T-helper 2 cell treated with Interferon-gamma antibody and Interleukin-4, amounts not matched to agents 5 μg/mL and 100 μg/mL, for 36 hours (primary cell): ENCODE data around the gene ALDH1A1.

Experiments
- DNase-seq: peaks from one replicate; pipeline ENCODE4 v3.0.0; 2021; ENCODE audit warnings: low spot score
- H3K27ac Mint-ChIP-seq: one replicate; pipeline ENCODE4 v1.8.0; 2021; ENCODE audit warnings: mild to moderate bottlenecking, mixed read lengths
- H3K27me3 Mint-ChIP-seq: one replicate; pipeline ENCODE4 v1.8.0; 2021; ENCODE audit warnings: low read depth, mixed read lengths
- H3K36me3 Mint-ChIP-seq: one replicate; pipeline ENCODE4 v1.8.0; 2021; ENCODE audit warnings: low read depth, mixed read lengths
- H3K4me1 Mint-ChIP-seq: one replicate; pipeline ENCODE4 v1.8.0; 2021; ENCODE audit warnings: low read depth, mixed read lengths
- H3K4me3 Mint-ChIP-seq: one replicate; pipeline ENCODE4 v1.8.0; 2022; ENCODE audit warnings: mild to moderate bottlenecking, moderate library complexity, mixed read lengths
- H3K9me3 Mint-ChIP-seq: one replicate; pipeline ENCODE4 v1.8.0; 2021; ENCODE audit warnings: mixed read lengths

Gene ALDH1A1

DNA sequence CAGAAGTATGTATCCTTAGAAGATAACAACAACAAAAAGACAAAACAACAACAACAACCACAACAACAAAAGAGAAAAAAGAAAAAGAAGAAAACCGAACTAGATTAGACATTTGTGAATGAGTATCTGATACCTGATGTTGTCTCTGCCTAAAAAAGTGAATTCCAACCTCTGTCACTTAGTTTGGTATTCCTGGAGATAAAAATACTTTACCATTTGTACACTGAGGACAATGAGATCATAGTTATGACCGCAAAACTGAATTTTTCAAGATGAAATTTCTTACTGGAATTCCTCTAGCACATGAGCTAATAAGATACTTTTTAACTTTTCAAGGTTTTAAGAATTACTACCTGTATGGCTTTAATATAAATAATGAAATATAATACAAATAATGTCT lies 54.5 kb downstream of the ALDH1A1 start:
- H3K4me3 Mint-ChIP-seq: no peak overlapping the region
- no peaks in the 10 kb centered on the region for H3K9me3 Mint-ChIP-seq
- DNase-seq: no peak
- no peak overlapping the region for H3K27ac Mint-ChIP-seq
- no peaks in the 10 kb centered on the region for H3K36me3 Mint-ChIP-seq
- no peaks in the 10 kb centered on the region for H3K4me1 Mint-ChIP-seq
- H3K27me3 Mint-ChIP-seq: no peaks in the 10 kb centered on the region

GRCh38 chr9:72897069-72897649 lies 55.7 kb downstream of the ALDH1A1 start:
- Mint-ChIP-seq H3K4me3 (no peak overlapping the region), H3K9me3 (no peaks in the 10 kb centered on the region), H3K27ac (no peak overlapping the region), H3K4me1 (no peaks in the 10 kb centered on the region), H3K27me3 (no peaks in the 10 kb centered on the region), H3K36me3 (no peaks in the 10 kb centered on the region)
- DNase-seq: no peak

- no peaks in the 10 kb centered on the region for H3K4me1 Mint-ChIP-seq
- DNase-seq: no peak
- no peak overlapping the region for H3K4me3 Mint-ChIP-seq
- no peaks in the 10 kb centered on the region for H3K27me3 Mint-ChIP-seq
- no peak overlapping the region for H3K27ac Mint-ChIP-seq
- no peaks in the 10 kb centered on the region for H3K9me3 Mint-ChIP-seq
- H3K36me3 Mint-ChIP-seq: no peaks in the 10 kb centered on the region
Observed at GRCh38 chr9:72896439-72896838, 56.4 kb downstream of the ALDH1A1 start.

DNA sequence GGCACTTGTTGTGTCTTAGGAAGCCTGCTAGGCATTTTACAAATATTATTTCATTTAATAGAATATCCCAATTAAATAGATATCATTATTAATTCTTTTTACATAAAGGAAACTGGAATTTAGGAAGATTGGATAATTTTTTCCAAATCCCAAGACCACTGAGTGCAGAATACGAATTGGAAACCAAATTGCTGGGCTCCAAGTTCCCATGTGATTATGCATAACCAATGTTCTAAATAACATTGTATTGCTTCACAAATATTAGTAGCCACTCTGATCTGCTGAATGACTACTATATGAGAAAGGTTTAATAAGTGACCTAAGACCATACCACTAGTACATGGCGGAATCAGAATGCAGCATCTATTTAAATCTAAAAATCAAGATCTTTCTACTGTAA lies 57.7 kb downstream of the ALDH1A1 start:
- Mint-ChIP-seq H3K27ac (no peak overlapping the region), H3K9me3 (no peaks in the 10 kb centered on the region), H3K27me3 (no peaks in the 10 kb centered on the region), H3K4me3 (no peak overlapping the region), H3K36me3 (no peaks in the 10 kb centered on the region), H3K4me1 (no peaks in the 10 kb centered on the region)
- DNase-seq: no peak

DNA sequence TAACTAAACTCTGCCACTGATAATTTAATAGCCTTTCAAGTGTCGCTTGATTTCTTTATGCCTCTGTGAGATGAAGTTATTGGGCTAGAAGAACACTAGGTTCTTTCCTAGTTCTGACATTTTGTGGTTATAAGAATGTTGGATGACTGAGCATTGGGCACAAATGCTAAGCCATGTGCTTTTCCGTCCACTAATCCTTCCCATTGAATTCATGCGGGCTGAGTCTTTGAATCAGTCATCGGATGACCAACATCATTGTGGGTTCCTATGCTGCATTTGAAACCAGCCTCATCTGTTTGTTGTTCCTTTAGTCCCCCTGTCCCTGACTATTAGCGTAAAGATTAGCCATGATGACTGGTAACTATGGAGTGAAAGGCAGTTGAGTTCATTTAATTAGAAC lies 58.5 kb downstream of the ALDH1A1 start:
- no peaks in the 10 kb centered on the region for H3K36me3 Mint-ChIP-seq
- DNase-seq: no peak
- no peak overlapping the region for H3K4me3 Mint-ChIP-seq

DNA sequence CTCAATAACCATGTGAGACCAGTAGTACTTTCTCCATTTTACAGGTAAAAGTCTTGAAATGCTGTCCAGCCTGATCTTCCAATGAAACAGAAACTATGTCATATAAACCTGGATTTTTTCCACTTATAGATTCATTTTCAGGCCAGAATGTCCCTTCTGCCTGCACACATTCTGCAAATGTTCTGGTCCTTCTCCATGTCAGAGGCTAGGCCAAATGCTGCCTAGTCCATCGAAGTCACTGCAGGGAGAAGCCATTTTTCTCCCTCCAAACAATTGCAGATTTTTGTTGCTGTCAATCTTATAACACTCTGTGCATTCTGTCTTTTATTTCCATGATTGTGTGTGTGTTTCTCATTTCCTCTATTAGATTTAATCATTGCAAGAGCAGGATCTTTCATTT lies 59.4 kb downstream of the ALDH1A1 start:
- Mint-ChIP-seq H3K4me3 (no peak overlapping the region), H3K9me3 (no peaks in the 10 kb centered on the region), H3K36me3 (no peaks in the 10 kb centered on the region), H3K4me1 (no peaks in the 10 kb centered on the region), H3K27me3 (no peaks in the 10 kb centered on the region), H3K27ac (no peak overlapping the region)
- no peak for DNase-seq

More for the DNA sequence above, 58.5 kb downstream of the ALDH1A1 start:
- H3K9me3 Mint-ChIP-seq: no peaks in the 10 kb centered on the region
- H3K27me3 Mint-ChIP-seq: no peaks in the 10 kb centered on the region
- H3K27ac Mint-ChIP-seq: no peak overlapping the region
- no peaks in the 10 kb centered on the region for H3K4me1 Mint-ChIP-seq

DNA sequence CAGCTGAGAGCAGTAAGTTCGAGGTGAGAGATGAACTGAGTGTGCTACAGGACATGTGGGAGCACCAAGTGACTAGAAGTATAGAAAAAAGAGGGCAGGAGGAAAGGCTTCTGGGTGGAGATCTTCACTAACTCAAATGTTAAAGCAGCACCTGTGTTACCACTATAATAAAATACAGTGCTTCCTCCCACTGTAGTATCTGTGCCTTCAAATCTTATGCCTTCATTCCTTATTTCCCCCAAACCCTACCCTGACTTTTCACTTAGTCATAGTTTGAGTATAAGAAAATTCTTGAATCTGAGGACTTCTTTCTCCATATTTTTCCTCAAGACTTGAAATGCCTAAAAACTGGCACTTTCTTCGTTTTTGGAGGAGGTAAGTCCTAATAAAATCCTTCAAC lies 61.8 kb downstream of the ALDH1A1 start:
- no peak overlapping the region for H3K27ac Mint-ChIP-seq
- no peak overlapping the region for H3K4me3 Mint-ChIP-seq

DNA sequence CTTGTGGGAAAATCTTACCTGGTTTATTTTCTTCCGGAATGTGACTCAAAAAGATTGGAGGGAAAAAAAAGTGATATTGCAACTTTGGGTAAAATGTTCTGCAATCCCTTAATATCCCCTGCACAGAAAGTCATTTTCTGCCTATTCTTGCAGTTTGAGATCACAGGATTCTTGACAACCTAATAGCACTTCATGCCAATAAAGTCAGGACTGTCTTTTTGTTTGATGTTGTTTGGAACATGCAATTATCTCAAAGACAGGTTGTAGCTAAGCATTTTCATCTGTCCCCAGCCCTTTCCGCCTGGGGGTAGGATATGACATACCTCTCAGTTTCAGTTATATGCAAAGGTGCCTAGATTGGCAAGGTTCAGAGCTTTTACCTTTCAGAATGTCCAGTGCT lies 63.9 kb downstream of the ALDH1A1 start:
- H3K4me3 Mint-ChIP-seq: no peak overlapping the region
- H3K36me3 Mint-ChIP-seq: no peaks in the 10 kb centered on the region
- no peaks in the 10 kb centered on the region for H3K27me3 Mint-ChIP-seq

More for the DNA sequence above, 61.8 kb downstream of the ALDH1A1 start:
- DNase-seq: no peak
- Mint-ChIP-seq H3K4me1 (no peaks in the 10 kb centered on the region), H3K36me3 (no peaks in the 10 kb centered on the region), H3K9me3 (no peaks in the 10 kb centered on the region), H3K27me3 (no peaks in the 10 kb centered on the region)

DNA sequence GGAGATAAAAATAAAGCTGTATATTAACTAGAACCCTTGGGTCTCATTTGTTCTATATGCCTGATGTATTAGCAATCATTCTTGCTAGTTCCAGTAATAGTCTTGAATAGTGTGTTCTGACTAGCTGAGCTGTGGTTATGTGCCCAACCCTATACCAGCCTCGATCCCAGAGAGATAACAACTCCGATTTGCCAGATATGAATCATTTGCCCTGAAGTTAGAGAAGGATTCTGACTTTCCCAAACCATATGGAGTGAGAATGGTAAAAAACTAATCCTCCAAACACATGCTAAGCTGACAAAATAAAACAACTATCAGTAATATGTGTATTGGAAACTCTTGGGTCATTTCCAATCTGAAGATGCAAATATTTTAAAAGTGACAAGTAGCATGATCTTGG lies 64.8 kb downstream of the ALDH1A1 start:
- H3K9me3 Mint-ChIP-seq: no peaks in the 10 kb centered on the region
- no peak overlapping the region for H3K27ac Mint-ChIP-seq
- no peaks in the 10 kb centered on the region for H3K27me3 Mint-ChIP-seq
- DNase-seq: no peak
- no peak overlapping the region for H3K4me3 Mint-ChIP-seq
- H3K36me3 Mint-ChIP-seq: no peaks in the 10 kb centered on the region
- no peaks in the 10 kb centered on the region for H3K4me1 Mint-ChIP-seq

More for the DNA sequence above, 63.9 kb downstream of the ALDH1A1 start:
- no peaks in the 10 kb centered on the region for H3K4me1 Mint-ChIP-seq
- H3K9me3 Mint-ChIP-seq: no peaks in the 10 kb centered on the region
- no peak for DNase-seq
- H3K27ac Mint-ChIP-seq: no peak overlapping the region

DNA sequence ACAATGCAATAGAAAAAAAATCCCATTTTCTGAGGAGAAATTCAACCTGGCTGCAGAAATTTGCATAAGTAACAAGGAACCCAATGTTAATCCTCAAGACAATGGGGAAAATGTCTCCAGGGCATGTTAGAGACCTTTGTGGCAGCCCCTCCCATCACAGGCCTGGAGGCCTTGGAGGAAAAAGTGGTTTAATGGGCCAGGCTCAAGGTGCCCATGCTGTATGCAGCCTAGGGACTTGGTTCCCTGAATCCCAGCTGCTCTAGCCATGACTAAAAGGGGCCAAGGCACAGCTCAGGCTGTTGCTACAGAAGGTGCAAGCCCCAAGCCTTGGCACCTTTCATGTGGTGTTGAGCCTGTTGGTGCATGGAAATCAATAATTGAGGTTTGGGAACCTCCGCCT lies 66.5 kb downstream of the ALDH1A1 start:
- no peak overlapping the region for H3K27ac Mint-ChIP-seq
- H3K36me3 Mint-ChIP-seq: no peaks in the 10 kb centered on the region
- no peaks in the 10 kb centered on the region for H3K27me3 Mint-ChIP-seq
- H3K4me3 Mint-ChIP-seq: no peak overlapping the region
- no peak for DNase-seq
- no peaks in the 10 kb centered on the region for H3K9me3 Mint-ChIP-seq
- no peaks in the 10 kb centered on the region for H3K4me1 Mint-ChIP-seq

DNA sequence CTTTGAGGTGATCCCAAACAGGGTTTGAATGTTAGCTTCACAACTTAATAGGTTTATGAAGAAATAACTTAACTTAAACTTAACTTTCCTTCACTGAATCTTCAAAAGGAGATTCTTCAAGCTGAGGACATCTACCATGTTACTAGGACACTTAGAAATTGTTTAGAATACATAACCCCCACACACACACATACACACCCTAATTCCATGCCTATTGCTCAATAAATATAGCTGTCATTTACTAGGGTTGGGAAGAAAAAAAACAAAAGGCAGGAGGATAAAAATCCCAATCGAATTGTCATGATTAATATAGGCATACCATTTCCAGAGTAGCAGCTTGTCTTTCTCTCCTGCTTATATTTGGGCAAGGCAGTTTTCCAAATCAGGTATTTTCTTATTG lies 68.3 kb downstream of the ALDH1A1 start:
- no peaks in the 10 kb centered on the region for H3K36me3 Mint-ChIP-seq
- no peaks in the 10 kb centered on the region for H3K9me3 Mint-ChIP-seq
- no peak for DNase-seq
- no peaks in the 10 kb centered on the region for H3K4me1 Mint-ChIP-seq
- no peaks in the 10 kb centered on the region for H3K27me3 Mint-ChIP-seq
- no peak overlapping the region for H3K27ac Mint-ChIP-seq
- no peak overlapping the region for H3K4me3 Mint-ChIP-seq

GRCh38 chr9:72883875-72884274 lies 69.0 kb downstream of the ALDH1A1 start:
- Mint-ChIP-seq H3K9me3 (no peaks in the 10 kb centered on the region), H3K36me3 (no peaks in the 10 kb centered on the region), H3K27me3 (no peaks in the 10 kb centered on the region), H3K4me3 (no peak overlapping the region), H3K4me1 (no peaks in the 10 kb centered on the region), H3K27ac (no peak overlapping the region)
- no peak for DNase-seq

DNA sequence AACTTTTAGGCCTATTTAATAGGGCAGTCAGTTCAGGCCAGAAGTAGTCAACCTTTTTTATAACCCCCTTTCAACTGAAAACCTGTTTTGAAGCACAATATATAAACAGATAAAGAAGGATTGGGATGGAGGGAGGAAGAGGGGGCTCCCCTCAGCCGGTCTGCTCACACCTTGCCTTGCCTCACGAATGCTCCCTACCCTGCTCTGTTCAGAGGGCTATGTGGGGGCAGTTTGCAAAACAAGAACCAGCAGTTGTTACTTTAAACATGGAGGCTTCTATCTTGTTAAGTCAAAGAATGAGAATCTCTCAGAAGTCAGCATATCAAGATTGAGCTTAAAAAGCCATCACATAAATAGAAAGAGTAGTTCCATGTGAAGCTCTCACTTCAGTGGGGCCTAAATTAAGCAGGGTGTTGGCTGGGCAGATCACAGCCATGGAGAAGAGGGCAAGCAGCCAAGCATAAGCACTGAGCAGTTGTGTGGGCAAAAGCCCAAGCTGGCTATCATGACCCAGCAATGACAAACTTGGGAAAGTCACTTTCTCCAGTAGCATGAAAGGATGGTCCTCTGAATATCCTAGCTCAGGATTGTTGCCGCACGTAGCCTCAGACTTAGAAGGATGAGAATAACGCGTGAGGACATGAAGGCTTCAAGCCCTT lies 70.6 kb downstream of the ALDH1A1 start:
- H3K9me3 Mint-ChIP-seq: no peaks in the 10 kb centered on the region
- no peak for DNase-seq
- H3K36me3 Mint-ChIP-seq: no peaks in the 10 kb centered on the region
- H3K27ac Mint-ChIP-seq: no peak overlapping the region
- H3K4me1 Mint-ChIP-seq: no peaks in the 10 kb centered on the region
- no peak overlapping the region for H3K4me3 Mint-ChIP-seq
- H3K27me3 Mint-ChIP-seq: no peaks in the 10 kb centered on the region

- Mint-ChIP-seq H3K9me3 (no peaks in the 10 kb centered on the region), H3K27ac (no peak overlapping the region), H3K36me3 (no peaks in the 10 kb centered on the region), H3K27me3 (no peaks in the 10 kb centered on the region), H3K4me3 (no peak overlapping the region), H3K4me1 (no peaks in the 10 kb centered on the region)
- no peak for DNase-seq
Observed at GRCh38 chr9:72880821-72881220, 72.0 kb downstream of the ALDH1A1 start.

DNA sequence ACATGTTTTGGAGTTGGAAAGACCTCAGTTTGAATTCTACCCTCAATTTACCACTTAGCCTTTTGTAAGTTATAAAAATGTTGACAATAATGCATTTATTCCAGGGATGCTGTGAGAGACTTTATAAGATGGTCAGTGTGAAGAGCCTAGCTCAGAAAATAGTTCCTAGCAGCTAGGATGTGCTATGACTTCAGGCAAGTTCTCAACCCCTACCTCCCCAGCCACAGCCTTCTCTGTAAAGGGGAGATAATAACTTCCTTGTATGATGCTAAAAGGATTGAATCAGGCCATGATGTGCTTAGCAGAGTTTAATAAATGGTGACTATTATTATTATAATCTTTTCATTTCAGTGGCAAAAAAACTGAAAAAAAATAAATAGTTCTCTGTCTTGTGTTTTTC lies 77.6 kb downstream of the ALDH1A1 start:
- Mint-ChIP-seq H3K27me3 (peaks cover 2% of the 10 kb centered on the region), H3K27ac (no peak overlapping the region), H3K4me1 (no peaks in the 10 kb centered on the region), H3K36me3 (no peaks in the 10 kb centered on the region), H3K4me3 (no peak overlapping the region), H3K9me3 (no peaks in the 10 kb centered on the region)
- no peak for DNase-seq
